ENCODE data around the gene KCNJ2.

DNA sequence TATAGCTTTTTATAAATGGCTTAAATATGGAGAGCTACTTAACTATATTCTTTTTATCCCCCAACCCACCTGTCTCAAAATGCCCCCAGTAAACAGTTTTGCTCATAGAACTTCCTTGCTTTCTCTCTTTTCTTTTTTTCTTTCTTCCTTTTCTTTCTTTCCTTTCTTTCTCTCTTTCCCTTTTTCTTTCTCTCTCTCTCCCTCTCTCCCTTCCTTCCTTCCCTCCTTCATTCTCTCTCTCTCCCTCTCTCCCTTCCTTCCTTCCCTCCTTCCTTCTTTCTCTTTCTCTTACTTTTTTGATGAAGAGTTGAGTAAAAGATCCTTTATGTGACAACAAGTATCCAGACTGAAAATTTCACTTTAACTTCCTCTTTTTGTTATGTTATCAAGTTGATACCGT lies 48.2 kb downstream of the KCNJ2 start:
- TF ChIP-seq, protein P1, sequence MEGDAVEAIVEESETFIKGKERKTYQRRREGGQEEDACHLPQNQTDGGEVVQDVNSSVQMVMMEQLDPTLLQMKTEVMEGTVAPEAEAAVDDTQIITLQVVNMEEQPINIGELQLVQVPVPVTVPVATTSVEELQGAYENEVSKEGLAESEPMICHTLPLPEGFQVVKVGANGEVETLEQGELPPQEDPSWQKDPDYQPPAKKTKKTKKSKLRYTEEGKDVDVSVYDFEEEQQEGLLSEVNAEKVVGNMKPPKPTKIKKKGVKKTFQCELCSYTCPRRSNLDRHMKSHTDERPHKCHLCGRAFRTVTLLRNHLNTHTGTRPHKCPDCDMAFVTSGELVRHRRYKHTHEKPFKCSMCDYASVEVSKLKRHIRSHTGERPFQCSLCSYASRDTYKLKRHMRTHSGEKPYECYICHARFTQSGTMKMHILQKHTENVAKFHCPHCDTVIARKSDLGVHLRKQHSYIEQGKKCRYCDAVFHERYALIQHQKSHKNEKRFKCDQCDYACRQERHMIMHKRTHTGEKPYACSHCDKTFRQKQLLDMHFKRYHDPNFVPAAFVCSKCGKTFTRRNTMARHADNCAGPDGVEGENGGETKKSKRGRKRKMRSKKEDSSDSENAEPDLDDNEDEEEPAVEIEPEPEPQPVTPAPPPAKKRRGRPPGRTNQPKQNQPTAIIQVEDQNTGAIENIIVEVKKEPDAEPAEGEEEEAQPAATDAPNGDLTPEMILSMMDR (IDR thresholded peaks at IDR 0.05), result no peak
- TF ChIP-seq POLR2AphosphoS5 (IDR thresholded peaks at IDR 0.05; ENCODE audit: low read depth, low read length), result no peak
- TF ChIP-seq, protein P2, sequence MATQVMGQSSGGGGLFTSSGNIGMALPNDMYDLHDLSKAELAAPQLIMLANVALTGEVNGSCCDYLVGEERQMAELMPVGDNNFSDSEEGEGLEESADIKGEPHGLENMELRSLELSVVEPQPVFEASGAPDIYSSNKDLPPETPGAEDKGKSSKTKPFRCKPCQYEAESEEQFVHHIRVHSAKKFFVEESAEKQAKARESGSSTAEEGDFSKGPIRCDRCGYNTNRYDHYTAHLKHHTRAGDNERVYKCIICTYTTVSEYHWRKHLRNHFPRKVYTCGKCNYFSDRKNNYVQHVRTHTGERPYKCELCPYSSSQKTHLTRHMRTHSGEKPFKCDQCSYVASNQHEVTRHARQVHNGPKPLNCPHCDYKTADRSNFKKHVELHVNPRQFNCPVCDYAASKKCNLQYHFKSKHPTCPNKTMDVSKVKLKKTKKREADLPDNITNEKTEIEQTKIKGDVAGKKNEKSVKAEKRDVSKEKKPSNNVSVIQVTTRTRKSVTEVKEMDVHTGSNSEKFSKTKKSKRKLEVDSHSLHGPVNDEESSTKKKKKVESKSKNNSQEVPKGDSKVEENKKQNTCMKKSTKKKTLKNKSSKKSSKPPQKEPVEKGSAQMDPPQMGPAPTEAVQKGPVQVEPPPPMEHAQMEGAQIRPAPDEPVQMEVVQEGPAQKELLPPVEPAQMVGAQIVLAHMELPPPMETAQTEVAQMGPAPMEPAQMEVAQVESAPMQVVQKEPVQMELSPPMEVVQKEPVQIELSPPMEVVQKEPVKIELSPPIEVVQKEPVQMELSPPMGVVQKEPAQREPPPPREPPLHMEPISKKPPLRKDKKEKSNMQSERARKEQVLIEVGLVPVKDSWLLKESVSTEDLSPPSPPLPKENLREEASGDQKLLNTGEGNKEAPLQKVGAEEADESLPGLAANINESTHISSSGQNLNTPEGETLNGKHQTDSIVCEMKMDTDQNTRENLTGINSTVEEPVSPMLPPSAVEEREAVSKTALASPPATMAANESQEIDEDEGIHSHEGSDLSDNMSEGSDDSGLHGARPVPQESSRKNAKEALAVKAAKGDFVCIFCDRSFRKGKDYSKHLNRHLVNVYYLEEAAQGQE (IDR thresholded peaks at IDR 0.05; ENCODE audit: insufficient read depth in 1 of 2, low read depth in 2 of 2, low read length in 1 of 2), result no peak
